ENCODE data around the gene TRIM2. TPM values are rescaled to one million over a fixed set of nuclear protein-coding genes. Genes with fewer than 3 reads are reported as not detected.
"Not testable (repeated sequence)": the region's sequence is repeated elsewhere in the genome, so short reads cannot be mapped to it uniquely, and the experiment has no call there.

Gene TRIM2
- total and polyA plus RNA-seq, 7 donors: 1.3 to 7.1 (median 3.9) TPM

DNA sequence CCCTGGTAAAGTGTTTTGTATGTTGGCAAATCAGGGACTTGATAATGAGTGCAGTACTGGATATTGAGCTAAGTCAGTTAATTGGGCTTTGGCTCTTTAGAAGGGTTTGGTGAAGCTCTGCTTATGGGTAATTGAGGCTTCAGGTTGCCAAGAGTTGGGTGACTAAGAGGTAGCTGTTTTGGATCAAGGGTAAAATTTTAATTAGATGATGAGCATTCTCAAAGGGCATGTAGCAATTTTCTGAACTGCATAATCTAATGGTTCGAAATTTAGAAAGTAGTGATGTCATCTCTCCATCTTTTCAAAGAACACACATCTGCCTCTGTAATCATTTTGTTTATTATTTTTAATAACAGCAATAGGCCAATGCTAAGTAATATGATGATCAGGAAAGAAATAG is 5.5 kb upstream of the TRIM2 start:
- Histone ChIP-seq H3K9me3 (no peaks in the 10 kb centered on the region), H3K4me1 (no peaks in the 10 kb centered on the region), H3K27ac (no peak overlapping the region), H3K4me3 (no peak overlapping the region), H3K36me3 (ENCODE audit: insufficient read depth in 1 of 2, low read depth in 1 of 2) (no peaks in the 10 kb centered on the region), H3K27me3 (ENCODE audit: insufficient read depth in 3 of 3, low read length in 2 of 3) (no peaks in the 10 kb centered on the region)
- DNase-seq (no peak), ATAC-seq (no peak)
- intact Hi-C loops (cut with DNase I): no loop called here
- 82 to 87% (median 83%) methylated on average over 1 of the region's 1 CpG for WGBS, 3 donors
- TF ChIP-seq CTCF (IDR thresholded peaks at IDR 0.05): no peak

DNA sequence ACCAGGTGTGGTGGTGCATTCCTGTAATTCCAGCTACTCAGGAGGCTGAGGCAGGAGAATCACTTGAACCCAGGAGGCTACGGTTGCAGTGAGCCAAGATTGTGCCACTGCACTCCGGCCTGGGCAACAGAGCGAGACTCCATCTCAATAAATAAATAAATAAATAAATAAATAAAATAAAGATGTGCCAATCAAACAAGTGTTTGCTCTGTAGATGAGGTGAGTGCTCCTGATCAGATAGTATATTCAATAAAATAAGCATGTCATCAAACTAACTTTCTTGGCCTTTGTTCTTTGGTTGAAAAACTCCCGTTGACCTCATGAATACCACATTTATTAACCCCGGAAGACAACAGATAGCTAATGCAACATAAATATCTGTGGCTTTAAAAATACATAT is 497 bp upstream of the TRIM2 start:
- H3K4me1 ChIP-seq; H3K27ac ChIP-seq; H3K27me3 ChIP-seq (ENCODE audit: insufficient read depth in 3 of 3, low read length in 2 of 3); intact Hi-C loops (cut with DNase I); H3K36me3 ChIP-seq (ENCODE audit: insufficient read depth in 1 of 2, low read depth in 1 of 2); H3K9me3 ChIP-seq; DNase-seq; ATAC-seq: not testable (repeated sequence)
- H3K4me3 ChIP-seq: peak overlapping the region; percentile 52
- 70 to 77% (median 77%) methylated on average over 5 of the region's 5 CpGs for WGBS, 3 donors

- ATAC-seq (no peak), DNase-seq (no peak)
- Histone ChIP-seq H3K36me3 (ENCODE audit: insufficient read depth in 1 of 2, low read depth in 1 of 2) (no peaks in the 10 kb centered on the region), H3K27ac (no peak overlapping the region), H3K27me3 (ENCODE audit: insufficient read depth in 3 of 3, low read length in 2 of 3) (no peaks in the 10 kb centered on the region), H3K9me3 (no peaks in the 10 kb centered on the region), H3K4me1 (no peaks in the 10 kb centered on the region), H3K4me3 (peak overlapping the region; percentile 52)
- 63 to 65% (median 64%) methylated on average over 22 of the region's 22 CpGs for WGBS, 3 donors
- TF ChIP-seq CTCF (IDR thresholded peaks at IDR 0.05): no peak
- intact Hi-C loops (cut with DNase I): loop anchor here (5.0 kb wide), 2 partner anchors 63 to 112 kb away; no protein-coding TSS in a partner anchor
Measured at GRCh38 chr4:153204728-153205648, 745 bp downstream of the TRIM2 start.

DNA sequence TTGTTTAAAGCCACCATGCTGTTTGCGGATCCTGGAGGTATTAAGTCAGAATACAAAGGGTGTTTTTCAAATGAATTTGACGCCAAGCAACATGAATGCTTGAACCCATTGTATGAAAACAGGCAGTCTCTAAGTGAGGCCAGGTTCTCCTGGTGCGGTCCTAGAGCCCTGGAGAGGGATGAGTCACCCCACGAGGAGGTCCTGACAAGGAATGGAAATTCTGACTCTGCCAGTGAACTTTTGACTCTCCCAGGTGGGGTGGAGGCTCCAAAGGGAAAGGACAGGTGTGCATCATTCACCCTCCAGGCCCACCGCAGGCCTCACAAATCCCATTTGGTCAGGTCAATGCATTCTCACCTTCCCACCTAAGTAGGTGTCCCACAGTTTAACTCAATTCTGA is 1.5 kb downstream of the TRIM2 start:
- H3K27me3 ChIP-seq (ENCODE audit: insufficient read depth in 3 of 3, low read length in 2 of 3): no peaks in the 10 kb centered on the region
- H3K9me3 ChIP-seq: no peaks in the 10 kb centered on the region
- intact Hi-C loops (cut with DNase I): loop anchor here (2.0 to 5.0 kb wide), 3 partner anchors 63 to 113 kb away; no protein-coding TSS in a partner anchor
- WGBS, 3 donors: 80 to 89% (median 81%) methylated on average over 5 of the region's 5 CpGs
- no peaks in the 10 kb centered on the region for H3K36me3 ChIP-seq (ENCODE audit: insufficient read depth in 1 of 2, low read depth in 1 of 2)
- DNase-seq: no peak
- no peaks in the 10 kb centered on the region for H3K4me1 ChIP-seq
- no peak overlapping the region for H3K4me3 ChIP-seq
- H3K27ac ChIP-seq: no peak overlapping the region
- no peak for TF ChIP-seq CTCF (IDR thresholded peaks at IDR 0.05)
- no peak for ATAC-seq

DNA sequence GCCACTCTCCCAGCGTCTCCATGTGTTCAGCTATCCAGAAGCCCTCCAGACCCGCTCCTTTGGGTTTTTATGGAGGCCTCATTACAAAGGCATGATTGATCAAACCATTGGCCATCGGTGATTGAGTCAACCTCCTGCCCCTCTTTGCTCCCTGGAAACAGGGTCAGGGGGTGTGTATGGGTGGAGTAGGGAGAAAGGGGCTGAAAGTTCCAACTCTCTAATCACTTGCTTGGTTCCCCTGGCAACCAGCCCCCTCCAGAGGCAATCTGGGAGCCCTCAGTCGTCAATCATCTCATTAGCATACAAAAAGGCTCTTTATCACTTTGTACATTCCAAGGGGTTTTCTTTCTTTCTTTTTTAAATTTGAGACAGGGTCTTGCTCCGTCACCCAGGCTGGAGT is 2.3 kb downstream of the TRIM2 start:
- Histone ChIP-seq H3K27ac (no peak overlapping the region), H3K4me3 (no peak overlapping the region), H3K9me3 (no peaks in the 10 kb centered on the region), H3K4me1 (no peaks in the 10 kb centered on the region), H3K27me3 (ENCODE audit: insufficient read depth in 3 of 3, low read length in 2 of 3) (no peaks in the 10 kb centered on the region), H3K36me3 (ENCODE audit: insufficient read depth in 1 of 2, low read depth in 1 of 2) (no peaks in the 10 kb centered on the region)
- no peak for TF ChIP-seq CTCF (IDR thresholded peaks at IDR 0.05)
- ATAC-seq (no peak), DNase-seq (no peak)
- intact Hi-C loops (cut with DNase I): loop anchor here (2.0 to 5.0 kb wide), 3 partner anchors 64 to 112 kb away; no protein-coding TSS in a partner anchor
- WGBS, 3 donors: 70 to 87% (median 86%) methylated on average over 5 of the region's 5 CpGs
